Parathyroid adenoma (tissue), 2 donors: ENCODE data around the gene GPRC5B.

ENCODE experiments used
- H2AFZ ChIP-seq: fragments of 300-600 bp; sonication (generic); one replicate; pipeline ENCODE4 v1.7.0; 2017; ENCODE audit warnings: antibody characterized with exemption, mild to moderate bottlenecking
- H3K27ac ChIP-seq: fragments of 300-600 bp; sonication (generic); one replicate; pipeline ENCODE4 v1.7.0; 2017
- H3K27me3 ChIP-seq: fragments of 300-600 bp; sonication (generic); one replicate; pipeline ENCODE4 v1.7.0; 2017; ENCODE audit warnings: low read length; ENCODE audit not compliant: control insufficient read depth, insufficient read depth
- H3K36me3 ChIP-seq: fragments of 300-600 bp; sonication (generic); one replicate; pipeline ENCODE4 v1.7.0; 2017; ENCODE audit warnings: low read length; ENCODE audit not compliant: control insufficient read depth, insufficient read depth
- H3K4me1 ChIP-seq: fragments of 300-600 bp; sonication (generic); one replicate; pipeline ENCODE4 v1.7.0; 2017; ENCODE audit warnings: control low read depth
- H3K4me2 ChIP-seq: fragments of 300-600 bp; sonication (generic); one replicate; pipeline ENCODE4 v1.7.0; 2017; ENCODE audit warnings: low read length
- H3K4me3 ChIP-seq: fragments of 300-600 bp; sonication (generic); one replicate; pipeline ENCODE4 v1.7.0; 2017; ENCODE audit warnings: low read depth, low read length
- H3K79me2 ChIP-seq: fragments of 300-600 bp; sonication (generic); one replicate; pipeline ENCODE4 v1.7.0; 2017; ENCODE audit warnings: control low read depth
- H3K9ac ChIP-seq: fragments of 300-600 bp; sonication (generic); one replicate; pipeline ENCODE4 v1.7.0; 2017; ENCODE audit warnings: mild to moderate bottlenecking
- H3K9me3 ChIP-seq: fragments of 300-600 bp; sonication (generic); one replicate; pipeline ENCODE4 v1.7.0; 2017; ENCODE audit warnings: low read length; ENCODE audit not compliant: control insufficient read depth
- CTCF ChIP-seq: fragments of 300-600 bp; sonication (generic); IDR thresholded peaks from one replicate; pipeline ENCODE4 v1.7.0; 2017; ENCODE audit warnings: antibody characterized with exemption, mild to moderate bottlenecking
- donor health status: primary hyperparathyroidism.

The GPRC5B gene

GRCh38 chr16:19823322-19823721 is 61.3 kb downstream of the GPRC5B start:
- Histone ChIP-seq H3K4me3 (no peak overlapping the region), H3K4me1 (no peaks in the 10 kb centered on the region), H3K79me2 (no peaks in the 10 kb centered on the region), H3K27me3 (no peaks in the 10 kb centered on the region), H2AFZ (no peak overlapping the region), H3K4me2 (no peak overlapping the region), H3K9me3 (no peaks in the 10 kb centered on the region), H3K9ac (no peak overlapping the region), H3K27ac (no peak overlapping the region), H3K36me3 (no peaks in the 10 kb centered on the region)
- TF ChIP-seq CTCF = no peak

- Histone ChIP-seq H3K36me3 (no peaks in the 10 kb centered on the region), H3K27me3 (no peaks in the 10 kb centered on the region), H3K9ac (no peak overlapping the region), H2AFZ (no peak overlapping the region), H3K27ac (no peak overlapping the region), H3K4me3 (no peak overlapping the region), H3K79me2 (no peaks in the 10 kb centered on the region), H3K9me3 (no peaks in the 10 kb centered on the region), H3K4me1 (no peaks in the 10 kb centered on the region), H3K4me2 (no peak overlapping the region)
- TF ChIP-seq CTCF = no peak
Measured at GRCh38 chr16:19822533-19822932, 62.1 kb downstream of the GPRC5B start.

- Histone ChIP-seq H3K27me3 (no peaks in the 10 kb centered on the region), H3K9me3 (no peaks in the 10 kb centered on the region), H3K9ac (no peak overlapping the region), H3K4me1 (no peaks in the 10 kb centered on the region), H3K27ac (no peak overlapping the region), H3K36me3 (no peaks in the 10 kb centered on the region), H3K4me2 (no peak overlapping the region), H3K79me2 (no peaks in the 10 kb centered on the region), H3K4me3 (no peak overlapping the region), H2AFZ (no peak overlapping the region)
- no peak for TF ChIP-seq CTCF
Measured at GRCh38 chr16:19817875-19818274, 66.8 kb downstream of the GPRC5B start.

GRCh38 chr16:19817122-19817521 is 67.5 kb downstream of the GPRC5B start:
- Histone ChIP-seq H2AFZ (no peak overlapping the region), H3K4me2 (no peak overlapping the region), H3K4me3 (no peak overlapping the region), H3K27ac (no peak overlapping the region), H3K79me2 (no peaks in the 10 kb centered on the region), H3K9ac (no peak overlapping the region), H3K36me3 (no peaks in the 10 kb centered on the region), H3K4me1 (no peaks in the 10 kb centered on the region), H3K27me3 (no peaks in the 10 kb centered on the region), H3K9me3 (no peaks in the 10 kb centered on the region)
- no peak for TF ChIP-seq CTCF

GRCh38 chr16:19815418-19815817 is 69.2 kb downstream of the GPRC5B start:
- Histone ChIP-seq H3K4me3 (no peak overlapping the region), H3K4me1 (no peaks in the 10 kb centered on the region), H3K27me3 (no peaks in the 10 kb centered on the region), H3K36me3 (no peaks in the 10 kb centered on the region), H3K9me3 (no peaks in the 10 kb centered on the region), H3K79me2 (no peaks in the 10 kb centered on the region), H3K27ac (no peak overlapping the region), H3K9ac (no peak overlapping the region), H3K4me2 (no peak overlapping the region), H2AFZ (no peak overlapping the region)
- no peak for TF ChIP-seq CTCF
